Measurements from ENCODE around the gene ZNF76.

The ZNF76 gene

DNA sequence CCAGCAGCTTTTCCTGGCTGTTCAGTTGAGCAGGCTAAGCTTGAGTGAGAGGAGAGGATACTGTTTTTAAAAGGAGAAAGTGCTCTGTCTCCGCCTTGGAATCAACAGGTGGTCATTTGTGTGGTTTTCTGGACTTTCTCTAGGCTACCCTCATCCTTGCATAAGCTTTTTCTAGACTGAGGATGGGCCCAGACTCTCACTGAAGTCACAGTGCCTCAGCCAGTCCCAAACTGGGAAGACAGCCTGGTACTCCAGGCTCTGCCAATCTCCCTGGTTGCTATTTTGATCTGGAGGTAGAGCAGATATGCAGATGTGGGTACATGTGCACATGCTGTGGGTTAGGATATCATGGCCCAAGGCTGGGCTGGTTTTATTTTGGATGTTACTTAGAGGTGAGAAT lies 38.8 kb upstream of the ZNF76 start:
- Histone ChIP-seq H3K79me2 (ENCODE audit: low read length) (no peaks in the 10 kb centered on the region), H3K27me3 (ENCODE audit: low read depth, low read length) (no peaks in the 10 kb centered on the region), H4K20me1 (ENCODE audit: insufficient read depth, low read length) (no peaks in the 10 kb centered on the region), H3K4me1 (ENCODE audit: low read length) (peaks cover 3% of the 10 kb centered on the region; the same call in 1 of the 2 replicates), H2AFZ (ENCODE audit: low read depth, low read length) (no peak overlapping the region), H3K27ac (ENCODE audit: low read length) (no peak overlapping the region), H3K36me3 (replicated peaks; ENCODE audit: low read depth, low read length) (no peaks in the 10 kb centered on the region), H3K4me3 (ENCODE audit: low read length) (no peak overlapping the region), H3K9ac (ENCODE audit: low read length) (no peak overlapping the region), H3K9me3 (ENCODE audit: insufficient read depth, low read length) (no peaks in the 10 kb centered on the region), H3K4me2 (ENCODE audit: low read length) (no peak overlapping the region)
- TF ChIP-seq, protein P1, sequence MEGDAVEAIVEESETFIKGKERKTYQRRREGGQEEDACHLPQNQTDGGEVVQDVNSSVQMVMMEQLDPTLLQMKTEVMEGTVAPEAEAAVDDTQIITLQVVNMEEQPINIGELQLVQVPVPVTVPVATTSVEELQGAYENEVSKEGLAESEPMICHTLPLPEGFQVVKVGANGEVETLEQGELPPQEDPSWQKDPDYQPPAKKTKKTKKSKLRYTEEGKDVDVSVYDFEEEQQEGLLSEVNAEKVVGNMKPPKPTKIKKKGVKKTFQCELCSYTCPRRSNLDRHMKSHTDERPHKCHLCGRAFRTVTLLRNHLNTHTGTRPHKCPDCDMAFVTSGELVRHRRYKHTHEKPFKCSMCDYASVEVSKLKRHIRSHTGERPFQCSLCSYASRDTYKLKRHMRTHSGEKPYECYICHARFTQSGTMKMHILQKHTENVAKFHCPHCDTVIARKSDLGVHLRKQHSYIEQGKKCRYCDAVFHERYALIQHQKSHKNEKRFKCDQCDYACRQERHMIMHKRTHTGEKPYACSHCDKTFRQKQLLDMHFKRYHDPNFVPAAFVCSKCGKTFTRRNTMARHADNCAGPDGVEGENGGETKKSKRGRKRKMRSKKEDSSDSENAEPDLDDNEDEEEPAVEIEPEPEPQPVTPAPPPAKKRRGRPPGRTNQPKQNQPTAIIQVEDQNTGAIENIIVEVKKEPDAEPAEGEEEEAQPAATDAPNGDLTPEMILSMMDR (IDR thresholded peaks at IDR 0.05; ENCODE audit: low read depth, low read length): no peak
- TF ChIP-seq EZH2phosphoT487 (IDR thresholded peaks at IDR 0.05; ENCODE audit: low read depth): no peak

DNA sequence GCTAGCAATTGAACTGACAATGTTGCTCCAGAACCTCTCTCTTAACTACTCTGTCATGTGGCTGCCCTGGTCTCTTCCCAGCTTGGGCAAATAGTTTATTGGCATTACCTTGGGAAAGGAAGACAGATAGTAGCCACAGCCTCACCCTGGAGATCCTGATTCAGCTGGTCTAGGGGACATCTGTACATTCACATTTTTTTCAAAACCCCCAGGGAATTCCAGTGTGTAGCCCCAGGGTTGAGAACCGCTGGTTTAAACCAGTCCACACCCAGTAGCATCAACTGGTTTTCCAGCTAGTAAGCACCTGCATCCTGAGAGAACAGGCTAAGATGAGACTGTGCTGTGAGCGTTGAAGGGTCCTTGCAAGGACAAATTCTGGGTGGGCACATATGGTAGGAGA lies 36.1 kb upstream of the ZNF76 start:
- Histone ChIP-seq H3K36me3 (replicated peaks; ENCODE audit: low read depth, low read length) (no peaks in the 10 kb centered on the region), H3K79me2 (ENCODE audit: low read length) (no peaks in the 10 kb centered on the region), H3K4me2 (ENCODE audit: low read length) (no peak overlapping the region), H3K27me3 (ENCODE audit: low read depth, low read length) (no peaks in the 10 kb centered on the region), H3K4me3 (ENCODE audit: low read length) (no peak overlapping the region), H3K27ac (ENCODE audit: low read length) (no peak overlapping the region), H3K9ac (ENCODE audit: low read length) (no peak overlapping the region), H4K20me1 (ENCODE audit: insufficient read depth, low read length) (no peaks in the 10 kb centered on the region), H3K9me3 (ENCODE audit: insufficient read depth, low read length) (no peaks in the 10 kb centered on the region), H2AFZ (ENCODE audit: low read depth, low read length) (no peak overlapping the region), H3K4me1 (ENCODE audit: low read length) (peaks cover 3% of the 10 kb centered on the region; the same call in 1 of the 2 replicates)
- no peak for TF ChIP-seq EZH2phosphoT487 (IDR thresholded peaks at IDR 0.05; ENCODE audit: low read depth)
- TF ChIP-seq, protein P1 (IDR thresholded peaks at IDR 0.05; ENCODE audit: low read depth, low read length): no peak

DNA sequence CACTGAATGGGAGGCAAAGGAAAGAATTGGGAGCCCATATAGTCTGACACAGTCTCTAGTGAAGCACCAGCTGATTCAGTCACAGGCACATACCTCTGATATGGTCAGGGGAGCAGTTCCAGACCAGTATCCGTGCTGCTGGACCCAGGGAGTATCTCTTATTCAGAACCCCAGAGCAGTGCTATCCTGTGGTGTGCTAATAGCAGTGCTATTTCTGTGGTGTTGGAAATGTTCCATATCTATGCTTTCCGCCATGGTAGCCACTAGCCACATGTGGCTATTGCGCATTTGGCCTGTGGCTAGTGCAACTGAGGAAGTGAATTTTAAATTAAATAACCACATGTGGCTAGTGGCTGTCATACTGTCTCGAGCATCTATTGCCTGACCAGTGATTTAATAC lies 34.8 kb upstream of the ZNF76 start:
- Histone ChIP-seq H3K27me3 (ENCODE audit: low read depth, low read length) (no peaks in the 10 kb centered on the region), H3K4me3 (ENCODE audit: low read length) (no peak overlapping the region), H3K9ac (ENCODE audit: low read length) (no peak overlapping the region), H3K79me2 (ENCODE audit: low read length) (no peaks in the 10 kb centered on the region), H3K36me3 (replicated peaks; ENCODE audit: low read depth, low read length) (no peaks in the 10 kb centered on the region), H2AFZ (ENCODE audit: low read depth, low read length) (no peak overlapping the region), H3K4me1 (ENCODE audit: low read length) (peaks cover 3% of the 10 kb centered on the region; the same call in 1 of the 2 replicates), H3K4me2 (ENCODE audit: low read length) (no peak overlapping the region), H4K20me1 (ENCODE audit: insufficient read depth, low read length) (no peaks in the 10 kb centered on the region), H3K27ac (ENCODE audit: low read length) (no peak overlapping the region), H3K9me3 (ENCODE audit: insufficient read depth, low read length) (no peaks in the 10 kb centered on the region)
- TF ChIP-seq, protein P1 (IDR thresholded peaks at IDR 0.05; ENCODE audit: low read depth, low read length): no peak
- no peak for TF ChIP-seq EZH2phosphoT487 (IDR thresholded peaks at IDR 0.05; ENCODE audit: low read depth)

DNA sequence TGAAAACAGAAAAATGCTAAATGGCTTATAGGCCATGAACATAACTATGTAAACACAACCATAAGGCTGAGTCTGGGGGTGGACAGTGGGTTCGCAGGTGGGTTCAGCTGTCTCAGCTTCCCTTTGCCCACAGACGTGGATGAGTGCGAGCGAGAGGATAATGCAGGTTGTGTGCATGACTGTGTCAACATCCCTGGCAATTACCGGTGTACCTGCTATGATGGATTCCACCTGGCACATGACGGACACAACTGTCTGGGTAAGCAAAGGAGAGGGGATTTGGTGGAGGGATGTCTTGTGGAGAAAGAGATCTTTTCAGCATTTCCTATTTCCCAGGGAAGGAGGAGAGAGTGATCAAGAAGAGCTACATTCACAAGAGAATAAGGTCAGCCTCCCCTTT lies 31.1 kb upstream of the ZNF76 start:
- Histone ChIP-seq H4K20me1 (ENCODE audit: insufficient read depth, low read length) (no peaks in the 10 kb centered on the region), H2AFZ (ENCODE audit: low read depth, low read length) (no peak overlapping the region), H3K9ac (ENCODE audit: low read length) (no peak overlapping the region), H3K36me3 (replicated peaks; ENCODE audit: low read depth, low read length) (no peaks in the 10 kb centered on the region), H3K4me1 (ENCODE audit: low read length) (peaks cover 3% of the 10 kb centered on the region; the same call in 1 of the 2 replicates), H3K27ac (ENCODE audit: low read length) (no peak overlapping the region), H3K79me2 (ENCODE audit: low read length) (no peaks in the 10 kb centered on the region), H3K4me2 (ENCODE audit: low read length) (no peak overlapping the region), H3K9me3 (ENCODE audit: insufficient read depth, low read length) (no peaks in the 10 kb centered on the region), H3K27me3 (ENCODE audit: low read depth, low read length) (no peaks in the 10 kb centered on the region), H3K4me3 (ENCODE audit: low read length) (no peak overlapping the region)
- no peak for TF ChIP-seq EZH2phosphoT487 (IDR thresholded peaks at IDR 0.05; ENCODE audit: low read depth)
- TF ChIP-seq, protein P1 (IDR thresholded peaks at IDR 0.05; ENCODE audit: low read depth, low read length): no peak

Data from OCI-LY3 (cell line).